Naive B cell (primary cell): ENCODE measurements around the gene AIF1L. TPM values are rescaled to one million over a fixed set of nuclear protein-coding genes. Genes with fewer than 3 reads are reported as not detected.

ENCODE experiments used
- ATAC-seq, 2 donors: fragments of 150-1000 bp; cut with Tn5 transposase; 2 replicates each; pipeline ENCODE4 v1.10.0; 2021; ENCODE audit warnings: low read depth in 2 of 2, mild to moderate bottlenecking in 2 of 2, moderate library complexity in 2 of 2
- DNase-seq: peaks from one replicate; pipeline ENCODE4 v3.0.0; 2022
- H3K27ac Mint-ChIP-seq, 6 donors: one replicate each; pipeline ENCODE4 v1.8.0; 2020 to 2022; ENCODE audit warnings: mild to moderate bottlenecking in 6 of 6, mixed read lengths in 6 of 6, moderate library complexity in 5 of 6, inconsistent platforms in 2 of 6
- H3K27me3 Mint-ChIP-seq, 3 donors: one replicate each; pipeline ENCODE4 v1.8.0; 2021 to 2022; ENCODE audit warnings: mixed read lengths in 3 of 3, mild to moderate bottlenecking in 1 of 3
- H3K36me3 Mint-ChIP-seq, 2 donors: one replicate each; pipeline ENCODE4 v1.8.0; 2020 to 2022; ENCODE audit warnings: mixed read lengths in 2 of 2, inconsistent platforms in 1 of 2, mild to moderate bottlenecking in 1 of 2
- H3K4me1 Mint-ChIP-seq, 3 donors: one replicate each; pipeline ENCODE4 v1.8.0; 2020 to 2022; ENCODE audit warnings: mixed read lengths in 3 of 3, inconsistent platforms in 1 of 3, mild to moderate bottlenecking in 1 of 3, moderate library complexity in 1 of 3
- H3K4me3 Mint-ChIP-seq, 8 donors: one replicate each; pipeline ENCODE4 v1.8.0; 2020 to 2022; ENCODE audit warnings: mild to moderate bottlenecking in 8 of 8, mixed read lengths in 8 of 8, moderate library complexity in 8 of 8, inconsistent platforms in 2 of 8
- H3K9me3 Mint-ChIP-seq, 7 donors: one replicate each; pipeline ENCODE4 v1.8.0; 2020 to 2022; ENCODE audit warnings: mixed read lengths in 7 of 7, mild to moderate bottlenecking in 5 of 7, inconsistent platforms in 2 of 7, moderate library complexity in 1 of 7
- polyA plus RNA-seq, 6 donors: library from polyadenylated mRNA; unstranded; fragments of 300-500 nt; fragmentation: Illumina TruSeq; gene quantifications; one replicate each; pipeline ENCODE4 v1.2.3, GENCODE V29; 2021; ENCODE audit warnings: low read depth in 6 of 6

The AIF1L gene
- polyA plus RNA-seq, 6 donors from 2014 or later = not detected

DNA sequence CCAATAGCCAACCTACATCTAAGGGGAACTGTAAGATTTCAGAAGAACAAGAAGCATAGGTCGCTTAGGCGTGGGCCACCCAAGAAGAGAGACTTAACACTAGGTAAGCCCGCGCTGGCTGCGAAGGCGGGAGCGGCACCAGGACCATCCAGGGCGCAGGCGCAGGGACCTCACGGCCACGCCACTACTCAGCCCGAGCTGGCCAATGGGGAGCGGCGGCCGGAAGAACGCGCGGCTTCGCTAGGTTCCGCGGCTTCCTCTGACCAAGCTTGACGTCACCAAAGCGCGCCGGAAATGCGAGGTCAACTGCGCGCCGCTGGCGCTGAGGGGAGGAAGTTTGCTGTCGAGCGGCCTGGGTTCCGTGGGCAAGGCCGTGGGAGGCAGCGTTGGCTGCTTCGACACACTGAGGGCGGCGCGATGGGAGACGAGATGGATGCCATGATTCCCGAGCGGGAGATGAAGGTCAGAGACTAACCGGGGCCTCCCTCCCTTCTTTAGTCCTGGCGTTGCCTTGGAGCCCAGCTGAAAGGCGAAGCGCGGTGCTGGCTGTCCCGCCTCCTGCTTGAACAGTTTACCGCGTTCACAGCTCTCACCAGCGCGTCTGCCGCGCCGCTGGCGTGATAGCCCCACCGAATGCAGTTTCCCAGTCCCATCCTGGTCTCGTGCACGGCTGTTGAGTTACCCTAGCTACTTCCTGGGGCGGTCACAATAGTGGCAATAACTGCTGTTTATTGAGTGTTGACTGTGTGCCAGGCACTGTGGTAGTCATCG is 29.1 kb downstream of the AIF1L start, which contains the start of gene NUP214:
NUP214 (plus strand) TSS at position 299 of the 771 bp plus-strand sequence; CDS start at position 418, 119 bp downstream.
- peak; percentile 97 to 98 for ATAC-seq
- Mint-ChIP-seq H3K4me3 (peak within 1 kb of the TSS; percentile 92 to 99 (median 98)), H3K9me3 (no peaks in the 10 kb centered on the region), H3K27ac (peak within 1 kb of the TSS; percentile 97 to 99 (median 99)), H3K27me3 (peaks cover 0 to 1% (median under 1%) of the 10 kb centered on the region in 3 donors), H3K4me1 (peaks cover 13 to 32% (median 22%) of the 10 kb centered on the region in 3 donors), H3K36me3 (peaks cover 14 to 15% of the 10 kb centered on the region in 2 donors)
- DNase-seq = peak; percentile 99

DNA sequence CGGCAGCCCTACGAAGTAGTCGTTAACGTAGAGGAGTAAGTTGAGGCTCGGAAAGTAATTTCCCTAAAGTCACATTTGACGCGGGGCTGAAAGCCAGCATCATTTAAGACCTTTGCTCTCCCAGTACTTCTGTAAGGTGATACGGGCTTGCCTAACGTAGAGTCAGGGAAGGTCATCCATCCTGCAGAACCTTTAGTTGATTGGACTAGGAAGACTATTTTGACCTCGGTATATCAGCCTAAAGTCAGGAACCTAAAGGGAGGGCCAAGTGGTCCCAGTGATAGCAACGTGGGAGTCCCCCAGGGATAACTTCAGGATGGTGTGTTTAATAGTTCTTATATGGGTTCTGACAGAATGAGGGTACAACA is 29.7 kb downstream of the AIF1L start:
- no peak for ATAC-seq
- Mint-ChIP-seq H3K27ac (peak overlapping the region; percentile 97 to 99 (median 99)), H3K36me3 (peaks cover 14 to 18% of the 10 kb centered on the region in 2 donors), H3K4me3 (peak overlapping the region; percentile 92 to 99 (median 98)), H3K27me3 (no peaks in the 10 kb centered on the region), H3K4me1 (peaks cover 13 to 34% (median 22%) of the 10 kb centered on the region in 3 donors), H3K9me3 (no peaks in the 10 kb centered on the region)
- DNase-seq = no peak

DNA sequence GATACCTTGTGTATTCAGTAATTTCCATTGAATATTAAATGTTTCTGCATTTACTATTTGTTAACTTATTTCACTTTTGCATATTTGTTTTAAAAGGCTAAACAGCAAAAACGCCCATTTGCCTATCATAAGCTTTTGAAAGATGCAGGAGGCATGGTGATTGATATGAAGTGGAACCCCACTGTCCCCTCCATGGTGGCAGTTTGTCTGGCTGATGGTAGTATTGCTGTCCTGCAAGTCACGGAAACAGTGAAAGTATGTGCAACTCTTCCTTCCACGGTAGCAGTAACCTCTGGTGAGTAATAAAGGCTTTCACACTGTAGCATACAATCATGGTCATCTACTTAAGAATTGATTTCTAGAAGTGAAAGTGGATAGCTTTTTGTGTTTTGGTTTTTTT is 32.9 kb downstream of the AIF1L start:
- Mint-ChIP-seq H3K4me1 (peaks cover 13 to 34% (median 22%) of the 10 kb centered on the region in 3 donors), H3K27ac (peak overlapping the region in 1 of 6 donors; percentile 29), H3K27me3 (no peaks in the 10 kb centered on the region), H3K4me3 (no peak overlapping the region), H3K9me3 (no peaks in the 10 kb centered on the region), H3K36me3 (peaks cover 22 to 26% of the 10 kb centered on the region in 2 donors)
- no peak for DNase-seq
- ATAC-seq = no peak

DNA sequence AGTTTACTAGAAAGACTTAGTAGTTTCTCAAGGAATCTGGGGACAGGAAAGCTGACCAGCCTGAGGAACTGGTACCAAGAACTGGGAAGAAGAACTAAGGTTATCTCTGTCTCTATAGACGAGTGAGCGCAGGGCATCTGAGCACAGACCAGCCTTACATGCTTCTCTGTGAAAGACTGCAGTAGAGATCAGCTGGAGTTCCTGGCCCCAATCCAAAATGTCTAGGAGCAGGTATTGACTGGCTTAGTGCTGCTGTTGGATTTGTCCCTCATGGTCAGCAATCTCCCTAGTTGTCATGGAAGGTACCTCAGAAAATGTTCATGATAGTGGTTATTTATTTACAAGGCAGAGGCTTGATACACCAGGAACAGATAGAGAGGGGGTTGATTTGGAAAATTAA is 42.3 kb downstream of the AIF1L start:
- Mint-ChIP-seq H3K36me3 (peaks cover 40 to 44% of the 10 kb centered on the region in 2 donors), H3K27ac (no peak overlapping the region), H3K27me3 (no peaks in the 10 kb centered on the region), H3K4me3 (no peak overlapping the region), H3K4me1 (peaks cover 0 to 5% (median under 1%) of the 10 kb centered on the region in 3 donors), H3K9me3 (no peaks in the 10 kb centered on the region)
- no peak for DNase-seq
- ATAC-seq = no peak

DNA sequence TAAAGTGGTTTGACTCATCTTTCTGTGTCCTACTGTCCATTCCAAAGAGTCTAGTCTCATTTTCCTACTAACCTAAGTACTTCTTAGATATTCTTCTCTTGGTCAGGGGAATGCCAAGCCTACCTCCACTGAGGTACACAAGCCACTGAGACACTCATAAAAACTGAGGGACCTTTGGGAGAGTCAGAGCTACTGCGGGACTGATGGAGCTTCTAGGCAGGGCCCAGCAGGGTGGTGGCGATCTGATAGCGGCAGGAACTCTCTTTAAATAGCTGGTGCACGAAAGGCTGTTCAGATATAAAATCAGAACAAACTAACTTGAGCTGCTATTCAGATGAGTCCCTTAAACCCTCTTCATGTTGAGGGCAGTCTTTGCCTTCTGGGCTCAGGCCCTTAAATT is 43.8 kb downstream of the AIF1L start:
- H3K4me3 Mint-ChIP-seq = no peak overlapping the region
- no peaks in the 10 kb centered on the region for H3K27me3 Mint-ChIP-seq
- H3K27ac Mint-ChIP-seq = no peak overlapping the region
- H3K36me3 Mint-ChIP-seq = peaks cover 44 to 59% of the 10 kb centered on the region in 2 donors
- H3K4me1 Mint-ChIP-seq = peaks cover 0 to 9% (median 5%) of the 10 kb centered on the region in 3 donors
- no peak for ATAC-seq
- no peak for DNase-seq
- no peaks in the 10 kb centered on the region for H3K9me3 Mint-ChIP-seq

DNA sequence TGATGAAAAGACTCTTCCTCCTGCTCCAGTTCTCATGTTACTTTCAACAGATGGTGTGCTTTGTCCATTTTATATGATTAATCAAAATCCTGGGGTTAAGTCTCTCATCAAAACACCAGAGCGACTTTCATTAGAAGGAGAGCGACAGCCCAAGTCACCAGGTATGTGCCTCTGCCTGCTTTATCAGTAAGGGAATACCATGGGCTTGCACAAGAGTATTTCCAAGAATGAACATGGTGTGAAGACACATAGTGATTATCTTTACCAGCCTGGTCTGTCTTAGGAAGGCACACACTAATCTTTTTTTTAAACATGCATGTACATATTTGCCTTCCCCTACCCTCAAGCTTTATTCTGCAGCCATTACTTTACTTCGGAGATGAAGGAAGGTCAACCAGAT is 44.2 kb downstream of the AIF1L start:
- ATAC-seq = no peak
- no peak overlapping the region for H3K4me3 Mint-ChIP-seq
- DNase-seq = no peak
- peaks cover 0 to 9% (median 5%) of the 10 kb centered on the region in 3 donors for H3K4me1 Mint-ChIP-seq
- no peaks in the 10 kb centered on the region for H3K9me3 Mint-ChIP-seq
- H3K36me3 Mint-ChIP-seq = peaks cover 48 to 61% of the 10 kb centered on the region in 2 donors
- no peak overlapping the region for H3K27ac Mint-ChIP-seq
- no peaks in the 10 kb centered on the region for H3K27me3 Mint-ChIP-seq

DNA sequence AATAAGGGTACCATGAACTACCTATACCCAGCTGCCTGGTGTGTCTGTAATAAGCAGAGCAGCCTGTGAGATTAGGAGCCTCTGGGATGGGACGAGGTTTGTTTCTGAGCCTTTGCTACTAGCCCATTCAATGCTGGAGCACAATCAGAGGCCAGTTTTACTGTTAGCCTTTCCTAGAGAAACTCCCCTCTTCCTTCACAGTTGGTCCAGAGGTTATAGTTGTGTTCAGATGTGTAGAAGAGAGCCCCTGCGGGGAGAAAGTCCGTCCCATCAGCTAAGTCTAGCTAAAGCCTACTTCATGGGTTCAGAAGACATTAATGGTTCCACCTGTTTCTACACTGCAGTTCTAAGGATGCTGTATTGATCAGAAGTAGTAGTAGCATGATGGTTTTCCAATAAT is 45.8 kb downstream of the AIF1L start:
- Mint-ChIP-seq H3K4me3 (no peak overlapping the region), H3K36me3 (peaks cover 52 to 60% of the 10 kb centered on the region in 2 donors), H3K27ac (no peak overlapping the region), H3K9me3 (no peaks in the 10 kb centered on the region), H3K27me3 (no peaks in the 10 kb centered on the region), H3K4me1 (peaks cover 0 to 9% (median 5%) of the 10 kb centered on the region in 3 donors)
- ATAC-seq (no peak), DNase-seq (no peak)

DNA sequence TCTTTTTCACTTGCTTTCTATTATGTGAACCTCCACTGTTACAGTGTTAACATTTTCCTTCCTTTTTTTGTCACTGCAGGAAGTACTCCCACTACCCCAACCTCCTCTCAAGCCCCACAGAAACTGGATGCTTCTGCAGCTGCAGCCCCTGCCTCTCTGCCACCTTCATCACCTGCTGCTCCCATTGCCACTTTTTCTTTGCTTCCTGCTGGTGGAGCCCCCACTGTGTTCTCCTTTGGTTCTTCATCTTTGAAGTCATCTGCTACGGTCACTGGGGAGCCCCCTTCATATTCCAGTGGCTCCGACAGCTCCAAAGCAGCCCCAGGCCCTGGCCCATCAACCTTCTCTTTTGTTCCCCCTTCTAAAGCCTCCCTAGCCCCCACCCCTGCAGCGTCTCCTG is 47.9 kb downstream of the AIF1L start:
- H3K4me3 Mint-ChIP-seq = no peak overlapping the region
- ATAC-seq = no peak
- H3K9me3 Mint-ChIP-seq = no peaks in the 10 kb centered on the region
- H3K27me3 Mint-ChIP-seq = no peaks in the 10 kb centered on the region
- peak overlapping the region in 2 of 6 donors; percentile 73 to 88 for H3K27ac Mint-ChIP-seq
- DNase-seq = no peak
- H3K36me3 Mint-ChIP-seq = peaks cover 53 to 58% of the 10 kb centered on the region in 2 donors
- peaks cover 0 to 9% (median 0%) of the 10 kb centered on the region in 3 donors for H3K4me1 Mint-ChIP-seq

DNA sequence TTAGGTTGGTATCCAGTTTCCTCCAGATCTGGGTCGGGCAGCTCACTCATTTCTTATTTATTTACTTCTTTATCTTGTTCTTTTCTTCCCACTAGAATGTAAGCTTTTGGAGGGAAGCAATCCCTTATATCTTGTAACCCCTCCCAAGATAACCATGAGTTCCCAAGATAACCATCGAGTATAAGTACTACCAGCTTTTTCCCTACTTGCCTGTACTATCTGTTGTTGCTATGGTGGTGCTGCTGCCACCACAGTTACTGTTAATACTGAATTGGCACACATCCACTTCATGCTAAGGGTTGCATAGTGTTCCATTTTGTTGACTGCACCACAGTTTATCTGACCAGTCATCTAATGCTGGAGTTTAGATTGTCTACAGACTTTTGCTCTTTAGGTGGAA is 48.9 kb downstream of the AIF1L start:
- Mint-ChIP-seq H3K9me3 (no peaks in the 10 kb centered on the region), H3K27me3 (no peaks in the 10 kb centered on the region), H3K4me1 (peaks cover 0 to 16% (median 0%) of the 10 kb centered on the region in 3 donors), H3K36me3 (peaks cover 50 to 58% of the 10 kb centered on the region in 2 donors), H3K4me3 (no peak overlapping the region), H3K27ac (peak overlapping the region in 1 of 6 donors; percentile 35)
- ATAC-seq (no peak), DNase-seq (no peak)

DNA sequence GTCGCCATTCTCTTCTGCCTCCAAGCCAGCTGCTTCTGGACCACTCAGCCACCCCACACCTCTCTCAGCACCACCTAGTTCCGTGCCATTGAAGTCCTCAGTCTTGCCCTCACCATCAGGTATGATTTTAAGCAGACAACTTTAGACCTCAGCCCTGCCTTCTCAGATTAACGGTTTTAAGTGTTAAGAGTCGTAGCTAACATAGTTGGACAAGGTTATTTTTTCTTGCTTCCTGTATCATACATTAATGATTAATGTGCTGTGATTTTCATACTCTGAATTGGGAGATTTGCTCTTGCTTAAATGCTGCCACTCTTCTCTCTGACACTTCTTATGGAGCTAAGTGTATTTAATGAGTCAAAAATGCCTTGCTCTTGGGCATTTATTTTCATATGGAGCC is 49.9 kb downstream of the AIF1L start:
- H3K36me3 Mint-ChIP-seq = peaks cover 47 to 53% of the 10 kb centered on the region in 2 donors
- peak overlapping the region in 2 of 6 donors; percentile 5 to 7 for H3K27ac Mint-ChIP-seq
- no peak overlapping the region for H3K4me3 Mint-ChIP-seq
- H3K27me3 Mint-ChIP-seq = no peaks in the 10 kb centered on the region
- peaks cover 0 to 16% (median 0%) of the 10 kb centered on the region in 3 donors for H3K4me1 Mint-ChIP-seq
- no peak for DNase-seq
- H3K9me3 Mint-ChIP-seq = no peaks in the 10 kb centered on the region
- no peak for ATAC-seq

DNA sequence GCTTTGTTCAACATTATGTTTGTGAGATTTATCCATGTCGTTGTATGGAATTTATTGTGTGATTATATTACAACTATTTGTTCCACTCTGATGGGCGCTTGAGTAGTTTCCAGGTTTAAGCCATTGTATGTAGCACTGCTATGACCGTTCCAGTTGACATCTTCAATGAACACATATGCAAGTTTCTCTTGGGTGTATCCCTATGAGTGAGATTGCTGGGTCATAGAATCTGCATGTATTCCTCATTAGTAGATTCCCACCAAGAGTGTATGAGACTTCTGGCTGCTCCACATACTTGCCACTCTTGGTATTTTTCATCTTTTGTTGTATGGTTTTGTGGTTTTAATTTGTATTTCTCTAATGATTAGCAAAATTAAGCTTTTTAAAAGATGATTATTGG is 51.9 kb downstream of the AIF1L start:
- peaks cover 51 to 59% of the 10 kb centered on the region in 2 donors for H3K36me3 Mint-ChIP-seq
- H3K27ac Mint-ChIP-seq = no peak overlapping the region
- no peaks in the 10 kb centered on the region for H3K9me3 Mint-ChIP-seq
- ATAC-seq = no peak
- no peak for DNase-seq
- no peak overlapping the region for H3K4me3 Mint-ChIP-seq
- no peaks in the 10 kb centered on the region for H3K27me3 Mint-ChIP-seq
- H3K4me1 Mint-ChIP-seq = peaks cover 0 to 16% (median 0%) of the 10 kb centered on the region in 3 donors

DNA sequence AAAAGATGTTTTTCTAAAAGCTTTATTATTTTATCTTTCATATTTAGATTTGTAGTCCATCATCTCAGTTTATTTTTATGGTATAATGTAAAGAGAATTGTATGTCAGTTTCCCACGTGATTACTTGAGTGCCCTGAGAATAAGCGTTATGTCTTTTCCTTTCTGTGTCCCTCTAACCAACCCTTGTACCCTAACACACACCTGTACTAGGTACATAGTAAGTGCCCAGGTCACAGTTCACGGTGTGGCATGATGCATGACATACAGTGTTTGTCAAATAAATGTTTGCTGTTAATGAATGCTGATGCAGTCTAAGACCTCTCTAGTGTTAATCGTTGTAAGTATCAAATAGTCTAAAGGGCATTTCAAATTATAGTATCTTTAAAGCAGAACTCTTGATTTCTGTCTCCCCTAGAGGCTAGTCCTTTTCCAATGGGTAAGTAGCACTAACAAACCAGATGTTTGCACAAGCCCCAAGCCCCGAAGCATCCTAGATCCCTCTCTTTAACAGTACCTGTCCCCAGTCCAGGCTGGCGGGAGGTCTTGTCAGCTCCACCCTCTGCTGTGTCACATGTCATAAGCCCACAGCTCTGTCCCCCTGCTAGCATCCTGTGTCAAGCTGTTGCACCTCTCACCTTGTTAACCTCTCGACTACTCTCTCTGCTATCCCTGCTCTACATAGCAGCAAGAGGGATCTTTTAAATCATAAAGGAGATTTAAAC is 52.8 kb downstream of the AIF1L start:
- Mint-ChIP-seq H3K4me1 (peaks cover 0 to 11% (median 0%) of the 10 kb centered on the region in 3 donors), H3K36me3 (peaks cover 46 to 61% of the 10 kb centered on the region in 2 donors), H3K4me3 (no peak overlapping the region), H3K27me3 (no peaks in the 10 kb centered on the region), H3K9me3 (no peaks in the 10 kb centered on the region), H3K27ac (peak overlapping the region in 3 of 6 donors; percentile 44 to 81 (median 49))
- DNase-seq (no peak), ATAC-seq (no peak)

DNA sequence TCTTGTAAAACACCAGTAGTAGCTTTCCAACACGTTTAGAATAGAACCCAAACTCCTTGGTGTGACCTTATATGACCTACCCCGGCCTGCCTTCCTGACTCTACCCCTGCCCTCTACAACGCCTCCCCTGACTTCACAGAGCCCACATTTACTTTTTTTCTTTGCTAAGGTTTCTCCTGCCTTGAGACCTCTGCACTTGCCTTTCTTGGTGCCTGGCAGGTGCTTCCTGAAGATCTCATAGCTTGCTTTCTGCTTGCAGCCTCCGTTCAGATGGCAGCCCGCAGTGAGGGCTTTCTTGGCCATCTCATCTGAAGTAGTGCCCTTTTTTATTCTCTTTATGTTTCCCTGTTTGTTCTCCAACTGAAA is 53.3 kb downstream of the AIF1L start:
- Mint-ChIP-seq H3K4me1 (peaks cover 0 to 7% (median 5%) of the 10 kb centered on the region in 3 donors), H3K27me3 (no peaks in the 10 kb centered on the region), H3K27ac (peak overlapping the region in 2 of 6 donors; percentile 49 to 81), H3K9me3 (no peaks in the 10 kb centered on the region), H3K36me3 (peaks cover 46 to 61% of the 10 kb centered on the region in 2 donors), H3K4me3 (no peak overlapping the region)
- DNase-seq (no peak), ATAC-seq (no peak)
